IMR-90 (cell line): ENCODE results near the gene SRXN1. TPM values are rescaled to one million over a fixed set of nuclear protein-coding genes. Genes with fewer than 3 reads are reported as not detected.

Experiments
- ATAC-seq: fragments of 200-7000 bp; cut with Tn5 transposase; 2 replicates; pipeline ENCODE4 v1.9.1; 2020; ENCODE audit warnings: low read depth, mild to moderate bottlenecking, moderate library complexity
- BruUV-seq: library from RNA; stranded (reverse); fragments of 400-500 nt; replicated peaks from 2 replicates; lab custom pipeline; 2021; lab: Mats Ljungman, UMichigan
- CTCF ChIA-PET: fragments of 300-600 bp; formaldehyde crosslinking; extraction: SDS; loops from one replicate; lab custom pipeline; 2021; ENCODE audit warnings: antibody characterized with exemption; lab: Yijun Ruan, JAX
- POLR2A ChIA-PET: fragments of 300-600 bp; sonication (Branson Sonifier 250); formaldehyde crosslinking; loops from one replicate; lab custom pipeline; 2022; ENCODE audit warnings: antibody characterized with exemption; ENCODE audit not compliant: unreplicated experiment; lab: Charles Lee
- DNase-seq: peaks from one replicate; pipeline ENCODE4 v3.0.0; 2013
- H2AFZ ChIP-seq: replicated peaks from 2 replicates; pipeline ENCODE3; 2013; ENCODE audit warnings: low read length, mild to moderate bottlenecking; ENCODE audit not compliant: poor library complexity
- H2AK5ac ChIP-seq: 2 replicates; pipeline ENCODE4 v1.6.1; 2013; ENCODE audit warnings: low read depth, low read length, inconsistent platforms
- H2AK9ac ChIP-seq: replicated peaks from 2 replicates; pipeline ENCODE3; 2013; ENCODE audit warnings: mild to moderate bottlenecking, low read depth, low read length, moderate library complexity; ENCODE audit not compliant: poor library complexity
- H2BK120ac ChIP-seq: 2 replicates; pipeline ENCODE4 v1.6.1; 2013; ENCODE audit warnings: low read depth, low read length, inconsistent platforms
- H2BK15ac ChIP-seq: 3 replicates; pipeline ENCODE4 v1.6.1; 2013; ENCODE audit warnings: low read depth, low read length, inconsistent platforms
- H2BK20ac ChIP-seq: 2 replicates; pipeline ENCODE4 v1.6.1; 2013; ENCODE audit warnings: low read depth, mild to moderate bottlenecking, inconsistent platforms, low read length, moderate library complexity
- H2BK5ac ChIP-seq: 2 replicates; pipeline ENCODE4 v1.6.1; 2013; ENCODE audit warnings: mild to moderate bottlenecking, low read depth, low read length, inconsistent platforms; ENCODE audit not compliant: poor library complexity, severe bottlenecking
- H3K14ac ChIP-seq: replicated peaks from 2 replicates; pipeline ENCODE4 v1.6.1; 2013; ENCODE audit warnings: low read depth, low read length, inconsistent platforms
- H3K18ac ChIP-seq: 2 replicates; pipeline ENCODE4 v1.6.1; 2013; ENCODE audit warnings: low read depth, low read length, control low read depth
- H3K23ac ChIP-seq: 2 replicates; pipeline ENCODE4 v1.6.1; 2013; ENCODE audit warnings: low read depth, low read length, inconsistent platforms
- H3K27ac ChIP-seq: 2 replicates; pipeline ENCODE4 v1.5.1; 2013; ENCODE audit warnings: mild to moderate bottlenecking, control low read depth, low read length; ENCODE audit not compliant: insufficient read depth
- H3K27me3 ChIP-seq: 2 replicates; pipeline ENCODE4 v1.6.1; 2013; ENCODE audit warnings: low read length; ENCODE audit not compliant: control insufficient read depth, insufficient read depth
- H3K36me3 ChIP-seq: 2 replicates; pipeline ENCODE4 v1.6.1; 2013; ENCODE audit warnings: low read length, mixed read lengths; ENCODE audit not compliant: control insufficient read depth, insufficient read depth
- H3K4ac ChIP-seq: 2 replicates; pipeline ENCODE4 v1.6.1; 2013; ENCODE audit warnings: low read depth, low read length, inconsistent platforms
- H3K4me1 ChIP-seq: 2 replicates; pipeline ENCODE4 v1.6.1; 2013; ENCODE audit warnings: low read length, mixed read lengths; ENCODE audit not compliant: control insufficient read depth, insufficient read depth
- H3K4me2 ChIP-seq: 2 replicates; pipeline ENCODE4 v1.6.1; 2013; ENCODE audit warnings: low read depth, mild to moderate bottlenecking, control low read depth, low read length, moderate library complexity
- H3K4me3 ChIP-seq: 2 replicates; pipeline ENCODE4 v1.5.1; 2013; ENCODE audit warnings: low read depth, mild to moderate bottlenecking, control low read depth, low read length, moderate library complexity; ENCODE audit not compliant: insufficient read depth
- H3K56ac ChIP-seq: 2 replicates; pipeline ENCODE4 v1.6.1; 2013; ENCODE audit warnings: low read length, inconsistent platforms; ENCODE audit not compliant: insufficient read depth; ENCODE audit errors: extremely low read depth
- H3K79me1 ChIP-seq, 2 experiments: 2 replicates each; pipeline ENCODE4 v1.6.1; 2013; ENCODE audit warnings: low read length in 2 of 2, inconsistent platforms in 1 of 2, low read depth in 1 of 2
- H3K9ac ChIP-seq: 2 replicates; pipeline ENCODE4 v1.6.1; 2013; ENCODE audit warnings: low read depth, low read length, control low read depth
- H3K9me1 ChIP-seq: 2 replicates; pipeline ENCODE4 v1.6.1; 2013; ENCODE audit warnings: low read length, inconsistent platforms; ENCODE audit not compliant: insufficient read depth
- H3K9me3 ChIP-seq: 2 replicates; pipeline ENCODE4 v1.6.1; 2013; ENCODE audit warnings: low read length; ENCODE audit not compliant: control insufficient read depth, insufficient read depth
- H4K20me1 ChIP-seq: 2 replicates; pipeline ENCODE4 v1.6.1; 2013; ENCODE audit warnings: low read length, inconsistent platforms; ENCODE audit not compliant: insufficient read depth
- H4K5ac ChIP-seq: 2 replicates; pipeline ENCODE4 v1.6.1; 2013; ENCODE audit warnings: mild to moderate bottlenecking, low read depth, low read length, control low read depth
- H4K8ac ChIP-seq, 2 experiments: 2 replicates each; pipeline ENCODE4 v1.6.1; 2013; ENCODE audit warnings: low read depth in 2 of 2, low read length in 2 of 2, control low read depth in 1 of 2, inconsistent platforms in 1 of 2
- H4K91ac ChIP-seq: 2 replicates; pipeline ENCODE4 v1.6.1; 2013; ENCODE audit warnings: low read depth, low read length, inconsistent platforms; ENCODE audit not compliant: insufficient read depth
- CHD1 ChIP-seq: IDR thresholded peaks from 2 replicates; pipeline ENCODE4 v1.6.1; 2012; ENCODE audit warnings: low read depth, low read length, improper control_type of control experiment
- RCOR1 ChIP-seq: IDR thresholded peaks from 2 replicates; pipeline ENCODE4 v1.6.1; 2012; ENCODE audit warnings: mild to moderate bottlenecking, low read length, improper control_type of control experiment; ENCODE audit not compliant: insufficient replicate concordance
- WGBS, 2 experiments: methylation state at CpG; one replicate each; pipeline versions ENCODE4 v1.1.5 to v1.1.7; 2013; ENCODE audit warnings: missing lambda C conversion rate in 2 of 2; ENCODE audit not compliant: insufficient read length in 1 of 2; ENCODE audit errors: extremely low coverage in 2 of 2; 5-methylcytosine and 5-hydroxymethylcytosine counted together
- dilution Hi-C: fragments of 300-500 bp; cut with HindIII; formaldehyde crosslinking; loops from one replicate; pipeline ENCODE4 v1.14.3; 2018; ENCODE audit warnings: low sequenced_read_pairs; ENCODE audit not compliant: unreplicated experiment
- in situ Hi-C: fragments of 300-500 bp; cut with MboI; formaldehyde crosslinking; loops from 3 replicates; pipeline ENCODE4 v1.14.3; 2019; ENCODE audit warnings: low sequenced_read_pairs, inconsistent platforms, mixed read lengths
- intact Hi-C: fragments of 100-400 bp; cut with micrococcal nuclease; formaldehyde crosslinking; loops from 2 replicates; pipeline ENCODE4 v1.10.0; 2022
- polyA plus RNA-seq, 3 experiments: library from polyadenylated mRNA; depleted of rRNA; stranded (reverse); fragments of >200 nt; gene quantifications; 2 replicates each; pipeline ENCODE4 v1.2.3, GENCODE V29; 2012; ENCODE audit warnings: low replicate concordance in 1 of 3
- total RNA-seq: library from RNA; depleted of rRNA; stranded (reverse); fragments of >200 nt; gene quantifications from 2 replicates; pipeline ENCODE4 v1.2.3, GENCODE V29; 2012

Gene SRXN1
- total and polyA plus RNA-seq, 2 of the 4 experiments (the other 2 are of a cell fraction): 51.2 to 71.2 TPM

GRCh38 chr20:652615-653109 is 338 bp downstream of the SRXN1 start:
- Histone ChIP-seq H3K27me3 (peaks cover 3% of the 10 kb centered on the region; the same call in 1 of the 2 replicates), H2BK120ac (peak overlapping the region; percentile 76), H3K23ac (peak overlapping the region; percentile 77), H3K4me1 (peaks cover 12% of the 10 kb centered on the region), H3K4me3 (peak overlapping the region; percentile 79), H3K18ac (peak overlapping the region; percentile 70), H3K4ac (peak overlapping the region; percentile 95), H3K36me3 (peaks cover 28% of the 10 kb centered on the region), H3K4me2 (peak overlapping the region; percentile 81), H2AFZ (peak overlapping the region; percentile 96), H3K14ac (peak overlapping the region; percentile 83), H3K79me1 (peaks cover 33 to 53% of the 10 kb centered on the region in 2 experiments), H4K20me1 (peaks cover 30% of the 10 kb centered on the region), H2BK15ac (peak overlapping the region; percentile 0; the same call in 1 of the 3 replicates), H4K91ac (peak overlapping the region; percentile 81), H2BK5ac (peak overlapping the region; percentile 87), H2AK9ac (peak overlapping the region; percentile 82), H2AK5ac (peak overlapping the region; percentile 88), H4K8ac (peak overlapping the region; percentile 27 to 67), H3K9me1 (peaks cover 5% of the 10 kb centered on the region), H4K5ac (peak overlapping the region; percentile 13), H2BK20ac (no peak overlapping the region), H3K56ac (peak overlapping the region; percentile 67), H3K9ac (peak overlapping the region; percentile 96), H3K27ac (peak overlapping the region; percentile 90), H3K9me3 (no peaks in the 10 kb centered on the region)
- WGBS, 2 experiments: 0% methylated on average over 20 of the region's 36 CpGs; no CpG with 5 or more reads in 1 of the 2 experiments
- ATAC-seq: peak; percentile 44
- dilution Hi-C loops (no loop called here), in situ Hi-C loops (loop anchor here (10.0 kb wide), 3 partner anchors 108 to 298 kb away; partner anchors contain the start of gene CSNK2A1), intact Hi-C loops (loop anchor here (5.0 kb wide), 1 partner anchor 75 kb away; no protein-coding TSS in a partner anchor)
- ChIA-PET POLR2A (no interaction called here), CTCF (no interaction called here)
- peak; percentile 44 for DNase-seq
- BruUV-seq: no TSS peak
- TF ChIP-seq RCOR1 (peak; percentile 37), CHD1 (no peak)
